DMS153 (cell line): ENCODE results near the gene FCER2.

Source experiments
- DNase-seq: peaks from one replicate; lab custom pipeline; 2025; lab: John Stamatoyannopoulos, UW

Gene FCER2

GRCh38 chr19:7677669-7678311, 24.1 kb downstream of the FCER2 start:
- no peak for DNase-seq

DNA sequence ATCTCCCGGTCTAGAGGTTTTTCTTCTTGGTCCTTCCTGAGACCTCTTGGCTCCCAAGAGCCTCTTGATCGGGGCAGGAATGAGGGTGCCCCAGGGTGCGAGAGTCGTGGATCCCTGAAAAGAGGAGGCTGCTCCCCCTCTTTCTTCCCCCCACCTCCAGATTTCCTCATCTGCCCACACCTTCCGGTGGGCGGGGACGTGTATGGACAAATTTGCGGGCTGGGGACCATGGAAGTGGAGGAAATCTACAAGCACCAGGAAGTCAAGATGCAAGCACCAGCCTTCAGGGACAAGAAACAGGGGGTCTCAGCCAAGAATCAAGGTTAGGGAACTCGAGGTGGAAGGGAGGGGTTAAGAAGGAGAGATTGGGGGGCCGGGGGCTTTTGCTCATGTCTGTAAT, 25.1 kb downstream of the FCER2 start, which contains the start of gene MCEMP1:
MCEMP1 (plus strand) TSS at position 237 of the 400 bp plus-strand sequence; CDS start at position 268, 31 bp downstream.
- no peak for DNase-seq

- no peak for DNase-seq
Observed at GRCh38 chr19:7676376-7676775, 25.6 kb downstream of the FCER2 start.

- no peak for DNase-seq
Observed at GRCh38 chr19:7674010-7675005, 27.6 kb downstream of the FCER2 start.

GRCh38 chr19:7672522-7672921, 29.4 kb downstream of the FCER2 start:
- DNase-seq: no peak

GRCh38 chr19:7670790-7671189, 31.1 kb downstream of the FCER2 start:
- no peak for DNase-seq

GRCh38 chr19:7670150-7670783, 31.7 kb downstream of the FCER2 start:
- DNase-seq: no peak

- DNase-seq: no peak
Observed at GRCh38 chr19:7669641-7670040, 32.3 kb downstream of the FCER2 start.

GRCh38 chr19:7668842-7669241, 33.1 kb downstream of the FCER2 start, which contains the start of gene RETN:
TSS of gene RETN (plus strand) at chr19:7669049. CDS start at chr19:7669327, 278 bp downstream.
- DNase-seq: no peak

GRCh38 chr19:7665076-7665475, 36.9 kb downstream of the FCER2 start:
- no peak for DNase-seq

GRCh38 chr19:7663706-7664105, 38.2 kb downstream of the FCER2 start:
- DNase-seq: no peak

DNA sequence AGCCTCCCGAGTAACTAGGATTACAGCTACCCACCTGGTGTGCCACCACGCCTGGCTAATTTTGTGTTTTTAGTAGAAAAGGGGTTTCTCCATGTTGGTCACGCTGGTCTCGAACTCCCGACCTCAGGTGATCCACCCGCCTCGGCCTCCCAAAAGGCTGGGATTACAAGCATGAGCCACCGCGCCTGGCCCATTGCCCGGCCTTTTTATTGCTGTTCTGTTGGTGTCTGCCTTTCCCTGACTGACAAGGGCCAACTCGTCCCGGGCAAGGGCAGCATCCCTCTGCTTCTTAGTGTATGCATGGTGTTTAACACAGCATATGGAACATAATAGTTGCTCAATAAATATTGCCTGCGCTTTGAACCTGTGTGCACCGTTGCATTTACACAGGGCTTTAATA, 39.3 kb downstream of the FCER2 start:
- no peak for DNase-seq

GRCh38 chr19:7661744-7662538, 40.0 kb downstream of the FCER2 start:
- DNase-seq: no peak

DNA sequence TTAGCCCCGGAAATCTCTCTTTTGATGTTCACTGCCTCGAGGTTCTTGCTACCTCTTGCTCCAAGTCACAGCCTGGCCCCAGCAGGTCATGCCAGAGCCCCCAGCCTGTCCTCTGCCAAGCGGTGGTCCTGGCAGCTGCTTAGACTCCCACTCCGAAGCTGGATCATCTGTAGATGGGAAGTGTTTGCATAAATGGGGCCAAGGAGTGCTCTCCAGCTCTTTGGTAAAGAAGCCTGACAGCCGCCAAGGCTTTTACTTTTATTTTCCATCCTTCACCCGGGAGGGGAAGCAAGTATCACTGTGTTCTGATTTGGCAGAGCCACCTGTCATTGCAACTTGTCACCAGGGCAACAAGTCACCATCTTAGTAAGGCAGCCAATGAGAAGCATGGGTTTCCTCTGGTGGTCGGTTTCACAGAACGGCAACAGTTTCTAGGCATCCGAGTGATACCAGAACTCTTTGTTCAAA, 43.7 kb downstream of the FCER2 start:
- DNase-seq: no peak

GRCh38 chr19:7657131-7657751, 44.7 kb downstream of the FCER2 start:
- DNase-seq: no peak

- no peak for DNase-seq
Observed at GRCh38 chr19:7655581-7655980, 46.4 kb downstream of the FCER2 start.

- DNase-seq: no peak
Observed at GRCh38 chr19:7654401-7654800, 47.5 kb downstream of the FCER2 start.

DNA sequence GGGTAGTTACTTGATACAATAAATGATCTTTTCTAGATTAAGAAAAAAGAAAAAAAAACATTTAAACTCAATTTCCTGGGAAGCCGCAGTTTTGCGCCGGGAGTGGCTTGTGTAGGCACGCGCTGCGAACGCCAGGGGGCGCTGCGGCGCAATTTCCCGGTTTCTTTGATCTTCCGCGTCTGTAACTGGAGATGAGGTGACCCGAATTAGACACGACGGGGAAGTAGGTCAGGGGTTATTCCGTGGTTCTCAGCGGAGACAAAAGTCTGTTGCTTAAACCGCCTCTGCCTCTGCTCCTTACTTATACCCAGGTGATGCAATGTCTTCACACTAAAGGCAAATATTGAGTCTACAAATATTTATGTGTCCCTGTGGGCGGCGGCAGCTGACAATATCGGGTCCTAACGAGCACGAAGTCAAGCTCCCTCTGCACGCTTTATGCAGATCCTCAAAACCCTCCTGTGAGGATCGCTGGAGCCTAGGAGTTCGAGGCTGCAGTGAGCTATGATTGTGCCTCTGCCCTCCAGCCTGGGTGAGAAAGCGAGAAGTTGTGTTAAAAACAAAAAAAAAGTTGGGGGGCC, 49.8 kb downstream of the FCER2 start:
- DNase-seq: peak; percentile 80

- DNase-seq: no peak
Observed at GRCh38 chr19:7650148-7650547, 51.8 kb downstream of the FCER2 start.

- DNase-seq: no peak
Observed at GRCh38 chr19:7648265-7649014, 53.5 kb downstream of the FCER2 start.
